Left lung (tissue), 14 donors: ENCODE results near the gene ANXA8L1. TPM values are rescaled to one million over a fixed set of nuclear protein-coding genes. Genes with fewer than 3 reads are reported as not detected.
"Not testable (repeated sequence)": the region's sequence is repeated elsewhere in the genome, so short reads cannot be mapped to it uniquely, and the experiment has no call there.

Experiments used
- ATAC-seq: fragments of 200-7000 bp; cut with Tn5 transposase; one replicate; pipeline ENCODE4 v1.9.1; 2020; ENCODE audit warnings: moderate library complexity
- DNase-seq, 4 donors: peaks; one replicate each; pipeline ENCODE4 v3.0.0-alpha.2; 2013 to 2020
- H3K27ac ChIP-seq, 2 donors: fragments of 200-600 bp; sonication (generic) in 1 of 2; one replicate each; pipeline versions ENCODE4 v1.5.0 to v1.8.0; 2020 to 2021
- H3K27me3 ChIP-seq, 2 donors: fragments of 200-600 bp; sonication (generic) in 1 of 2; one replicate each; pipeline versions ENCODE4 v1.5.0 to v1.8.0; 2020 to 2021
- H3K36me3 ChIP-seq, 2 donors: fragments of 200-600 bp; sonication (generic) in 1 of 2; one replicate each; pipeline versions ENCODE4 v1.5.0 to v1.8.0; 2020 to 2021
- H3K4me1 ChIP-seq, 2 donors: fragments of 200-600 bp; one replicate each; pipeline ENCODE4 v1.8.0; 2021
- H3K4me3 ChIP-seq, 2 donors: fragments of 200-600 bp; sonication (generic) in 1 of 2; one replicate each; pipeline versions ENCODE4 v1.5.0 to v1.8.0; 2020 to 2021; ENCODE audit warnings: mild to moderate bottlenecking in 1 of 2
- H3K9me3 ChIP-seq, 2 donors: fragments of 200-600 bp; sonication (generic) in 1 of 2; one replicate each; pipeline versions ENCODE4 v1.5.0 to v1.8.0; 2020 to 2021
- intact Hi-C, 2 donors: fragments of 100-400 bp; cut with DNase I; formaldehyde crosslinking; loops; one replicate each; pipeline versions ENCODE4 v1.11.2 to v1.14.2; 2022
- long read RNA-seq, 12 donors: library from polyadenylated mRNA in 2 of 12; unstranded in 2 of 12; transcript quantifications; one replicate each; pipeline ENCODE4 v2.0.0 and lab custom pipeline, GENCODE V29; 2019 to 2026
- polyA plus RNA-seq, 6 donors: library from polyadenylated mRNA; unstranded; fragments of 120-200 nt; gene quantifications; one replicate each; pipeline ENCODE4 v1.2.1, GENCODE V29; 2013; ENCODE audit not compliant: insufficient read length in 6 of 6
- total RNA-seq, 2 donors: library from RNA; stranded (reverse); fragmentation: NEBNext Ultra II Directional; extraction: Animal tissue kit (Norgen Biotek cat#: 25700); gene quantifications; one replicate each; pipeline ENCODE4 v1.2.1, GENCODE V29; 2021
- TF ChIP-seq, protein P1 (sequence below), 2 donors: fragments of 200-600 bp; sonication (generic) in 1 of 2; IDR thresholded peaks; one replicate each; pipeline versions ENCODE4 v1.5.0 to v1.8.0; 2021; ENCODE audit warnings: antibody characterized with exemption in 2 of 2
- donor health status: DM: no; HTN: yes; CAD: no.
- donor health status: DM: no; HTN: no; CAD: no.

The ANXA8L1 gene, protein sequence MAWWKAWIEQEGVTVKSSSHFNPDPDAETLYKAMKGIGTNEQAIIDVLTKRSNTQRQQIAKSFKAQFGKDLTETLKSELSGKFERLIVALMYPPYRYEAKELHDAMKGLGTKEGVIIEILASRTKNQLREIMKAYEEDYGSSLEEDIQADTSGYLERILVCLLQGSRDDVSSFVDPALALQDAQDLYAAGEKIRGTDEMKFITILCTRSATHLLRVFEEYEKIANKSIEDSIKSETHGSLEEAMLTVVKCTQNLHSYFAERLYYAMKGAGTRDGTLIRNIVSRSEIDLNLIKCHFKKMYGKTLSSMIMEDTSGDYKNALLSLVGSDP
- total RNA-seq (10 to 100 TPM in 1 of 2 donors, 1 to 10 TPM in 1; 7.2 to 13.2 TPM), polyA plus RNA-seq (1 to 10 TPM in 5 of 6 donors, under 1 TPM in 1; 0.89 to 2.3 (median 1.9) TPM)
- long read RNA-seq, donor 1, partial matches to known transcripts: 0 of 1 reads
- long read RNA-seq, donor 1, other reads (novel, unspliced or antisense): 0 of 1 reads
- long read RNA-seq, donor 2: 0 reads
- long read RNA-seq, donor 3, partial matches to known transcripts: 0 of 1 reads
- long read RNA-seq, donor 3, other reads (novel, unspliced or antisense): 0 of 1 reads
- long read RNA-seq, donor 4, transcript ANXA8L1-204 (12 exons, 1,109 nt): major isoform, 7 of 7 reads
- long read RNA-seq, donor 4, partial matches to known transcripts: 0 of 7 reads
- long read RNA-seq, donor 4, other reads (novel, unspliced or antisense): 0 of 7 reads
- long read RNA-seq, donor 5, partial matches to known transcripts: 0 of 1 reads
- long read RNA-seq, donor 5, other reads (novel, unspliced or antisense): 0 of 1 reads
- long read RNA-seq, donor 6, partial matches to known transcripts: 0 of 1 reads
- long read RNA-seq, donor 6, other reads (novel, unspliced or antisense): 0 of 1 reads
- long read RNA-seq, donor 7: 0 reads
- long read RNA-seq, donor 8, partial matches to known transcripts: 0 of 1 reads
- long read RNA-seq, donor 8, other reads (novel, unspliced or antisense): 0 of 1 reads
- long read RNA-seq, donor 9: 0 reads
- long read RNA-seq, donor 10, transcript ANXA8L1-204 (12 exons, 1,109 nt): major isoform, 8 of 10 reads
- long read RNA-seq, donor 10, partial matches to known transcripts: 0 of 10 reads
- long read RNA-seq, donor 10, other reads (novel, unspliced or antisense): 1 of 10 reads
- long read RNA-seq, donor 11: 0 reads
- long read RNA-seq, donor 12: 0 reads

DNA sequence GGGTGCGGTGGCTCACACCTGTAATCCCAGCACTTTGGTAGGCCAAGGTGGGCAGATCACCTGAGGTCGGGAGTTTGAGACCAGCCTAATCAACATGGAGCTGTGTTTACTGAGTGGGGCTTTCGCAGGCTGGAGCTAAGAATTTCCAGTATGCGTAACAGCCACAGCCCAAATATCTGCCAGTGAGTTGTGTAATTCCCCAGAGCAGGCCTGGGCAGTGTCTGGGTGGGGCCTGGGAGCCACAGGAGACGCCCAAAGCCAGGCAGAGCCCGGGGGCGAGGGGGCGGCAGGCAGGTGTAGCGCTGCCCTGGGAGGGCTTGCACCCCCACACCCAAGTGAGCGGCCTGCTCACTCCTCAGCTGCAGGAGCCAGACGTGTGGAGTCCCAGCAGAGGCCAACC lies at the start of gene ANXA8L1:
TSS of gene ANXA8L1 (plus strand) at position 371 of the 400 bp plus-strand sequence. CDS start 76 bp downstream, outside the sequence.
- H3K4me3 ChIP-seq, H3K27me3 ChIP-seq, H3K36me3 ChIP-seq, H3K4me1 ChIP-seq, DNase-seq, H3K9me3 ChIP-seq, H3K27ac ChIP-seq, intact Hi-C loops: not testable (repeated sequence)
- ATAC-seq: peak; percentile 50

DNA sequence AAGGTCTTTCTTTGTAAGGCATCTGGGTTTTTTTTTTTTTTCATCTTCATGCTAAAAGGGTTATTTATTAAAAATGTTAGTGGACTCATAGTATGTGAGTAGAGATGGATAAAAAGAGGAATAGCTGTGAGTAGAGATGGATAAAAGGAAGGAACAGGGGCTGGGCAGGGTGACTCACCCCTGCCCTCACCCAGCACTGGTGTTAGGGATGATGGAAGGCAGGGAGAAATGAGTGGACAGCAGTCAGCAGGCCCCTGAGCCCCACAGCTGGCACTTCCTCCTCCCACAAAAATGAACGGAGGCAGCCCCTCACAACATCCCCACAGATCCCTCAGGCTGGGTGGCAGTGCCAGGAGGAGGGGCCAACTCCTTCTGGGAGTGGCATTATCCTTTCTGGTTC lies 49.5 kb upstream of the ANXA8L1 start:
- TF ChIP-seq, protein P1, sequence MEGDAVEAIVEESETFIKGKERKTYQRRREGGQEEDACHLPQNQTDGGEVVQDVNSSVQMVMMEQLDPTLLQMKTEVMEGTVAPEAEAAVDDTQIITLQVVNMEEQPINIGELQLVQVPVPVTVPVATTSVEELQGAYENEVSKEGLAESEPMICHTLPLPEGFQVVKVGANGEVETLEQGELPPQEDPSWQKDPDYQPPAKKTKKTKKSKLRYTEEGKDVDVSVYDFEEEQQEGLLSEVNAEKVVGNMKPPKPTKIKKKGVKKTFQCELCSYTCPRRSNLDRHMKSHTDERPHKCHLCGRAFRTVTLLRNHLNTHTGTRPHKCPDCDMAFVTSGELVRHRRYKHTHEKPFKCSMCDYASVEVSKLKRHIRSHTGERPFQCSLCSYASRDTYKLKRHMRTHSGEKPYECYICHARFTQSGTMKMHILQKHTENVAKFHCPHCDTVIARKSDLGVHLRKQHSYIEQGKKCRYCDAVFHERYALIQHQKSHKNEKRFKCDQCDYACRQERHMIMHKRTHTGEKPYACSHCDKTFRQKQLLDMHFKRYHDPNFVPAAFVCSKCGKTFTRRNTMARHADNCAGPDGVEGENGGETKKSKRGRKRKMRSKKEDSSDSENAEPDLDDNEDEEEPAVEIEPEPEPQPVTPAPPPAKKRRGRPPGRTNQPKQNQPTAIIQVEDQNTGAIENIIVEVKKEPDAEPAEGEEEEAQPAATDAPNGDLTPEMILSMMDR (IDR thresholded peaks at IDR 0.05): no peak
- intact Hi-C loops: no loop called here
- ATAC-seq (no peak), DNase-seq (no peak)
- no peaks in the 10 kb centered on the region for H3K36me3 ChIP-seq
- H3K27me3 ChIP-seq: no peaks in the 10 kb centered on the region
- no peaks in the 10 kb centered on the region for H3K4me1 ChIP-seq
- H3K9me3 ChIP-seq: no peaks in the 10 kb centered on the region
- no peak overlapping the region for H3K4me3 ChIP-seq
- no peak overlapping the region for H3K27ac ChIP-seq

DNA sequence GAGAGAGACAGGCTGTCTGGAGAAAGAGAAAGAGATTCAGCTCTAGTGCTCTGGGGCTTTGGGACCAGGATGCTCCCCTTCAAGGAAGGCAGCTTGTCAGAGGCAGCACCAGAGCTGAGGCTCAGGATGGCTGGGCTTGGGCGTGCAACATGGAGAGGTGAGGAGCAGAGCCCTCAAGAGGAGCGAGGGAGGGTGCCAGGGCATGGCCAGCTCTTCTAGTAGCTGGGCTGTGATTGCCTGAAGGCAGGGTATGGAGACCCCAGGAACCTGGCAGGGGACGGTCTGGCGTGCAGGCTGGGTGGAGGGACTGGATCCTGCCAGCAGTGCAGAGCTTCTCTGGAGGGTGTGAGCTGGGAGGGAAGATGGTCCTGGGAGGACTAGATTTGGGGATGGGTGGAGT lies 48.6 kb upstream of the ANXA8L1 start:
- TF ChIP-seq, protein P1 (IDR thresholded peaks at IDR 0.05): no peak
- Histone ChIP-seq H3K4me1 (no peaks in the 10 kb centered on the region), H3K27ac (no peak overlapping the region), H3K27me3 (no peaks in the 10 kb centered on the region), H3K4me3 (no peak overlapping the region), H3K36me3 (no peaks in the 10 kb centered on the region), H3K9me3 (no peaks in the 10 kb centered on the region)
- intact Hi-C loops: no loop called here
- no peak for ATAC-seq
- DNase-seq: peak in 1 of 4 donors; percentile 55

DNA sequence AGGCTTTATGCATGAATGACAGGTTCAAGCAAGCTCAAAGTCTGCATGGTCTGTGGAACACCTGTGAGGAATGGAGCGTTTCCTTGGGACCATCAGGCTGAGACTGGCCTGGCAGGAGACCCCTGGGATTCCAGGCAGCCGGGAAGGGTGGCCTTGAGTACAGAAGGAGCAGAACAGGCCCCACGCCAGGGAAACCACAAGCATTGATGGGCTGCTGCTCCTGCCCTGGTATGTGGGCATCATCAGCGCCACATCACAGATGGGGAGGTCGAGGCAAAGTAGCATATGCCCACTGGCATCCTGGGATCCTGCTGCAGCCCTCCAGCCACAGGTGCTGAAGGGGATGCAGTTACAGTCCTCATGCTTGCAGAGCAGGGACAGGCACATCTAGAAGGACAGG lies 47.9 kb upstream of the ANXA8L1 start:
- Histone ChIP-seq H3K27ac (no peak overlapping the region), H3K36me3 (no peaks in the 10 kb centered on the region), H3K27me3 (no peaks in the 10 kb centered on the region), H3K4me1 (no peaks in the 10 kb centered on the region), H3K4me3 (no peak overlapping the region), H3K9me3 (no peaks in the 10 kb centered on the region)
- TF ChIP-seq, protein P1 (IDR thresholded peaks at IDR 0.05): no peak
- intact Hi-C loops: no loop called here
- DNase-seq (no peak), ATAC-seq (no peak)

DNA sequence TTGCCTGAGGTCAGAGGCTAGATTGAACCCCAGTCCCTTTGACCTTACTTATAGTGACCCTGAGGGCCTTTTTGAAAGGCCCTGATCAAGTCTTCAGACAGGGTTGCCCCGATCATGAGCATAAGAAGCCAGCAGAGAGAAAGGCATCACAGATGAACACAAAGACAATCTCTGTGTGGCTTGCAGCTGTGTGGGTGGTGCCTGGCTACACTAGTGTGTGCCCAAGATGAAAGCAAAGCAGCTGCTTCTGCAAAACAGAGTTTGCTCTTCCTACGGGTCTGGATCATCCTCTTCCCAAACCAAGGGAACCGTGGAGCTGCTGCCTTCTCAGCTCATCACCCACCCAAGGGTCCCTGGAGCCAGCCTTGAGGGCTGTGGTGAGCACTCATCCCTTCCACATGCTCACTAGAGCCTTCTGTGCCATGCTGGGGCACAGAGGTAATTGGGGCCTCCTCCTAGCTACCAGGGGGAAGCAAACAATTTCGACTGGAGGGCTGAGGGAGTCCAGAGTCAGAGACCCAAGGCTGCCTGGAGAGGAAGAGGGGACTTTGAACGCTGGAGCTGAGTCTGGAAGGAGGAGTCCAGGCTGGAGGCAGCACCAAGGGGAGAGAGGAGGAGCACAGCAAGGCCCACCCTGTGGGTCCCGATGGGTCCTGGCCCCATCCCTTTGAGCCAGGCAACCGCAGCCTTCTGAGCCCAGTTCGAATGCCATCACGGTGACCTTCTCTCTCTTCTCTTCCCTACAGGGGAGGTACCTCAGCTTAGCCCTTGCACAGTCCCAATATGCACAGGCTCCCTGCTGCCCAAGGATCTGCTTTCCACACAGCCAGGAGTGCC lies 46.5 kb upstream of the ANXA8L1 start:
- H3K27me3 ChIP-seq: no peaks in the 10 kb centered on the region
- DNase-seq: no peak
- TF ChIP-seq, protein P1 (IDR thresholded peaks at IDR 0.05): no peak

More for the DNA sequence above, 46.5 kb upstream of the ANXA8L1 start:
- intact Hi-C loops: no loop called here
- H3K4me1 ChIP-seq: no peaks in the 10 kb centered on the region
- H3K36me3 ChIP-seq: no peaks in the 10 kb centered on the region
- no peak overlapping the region for H3K4me3 ChIP-seq
- ATAC-seq: no peak
- no peak overlapping the region for H3K27ac ChIP-seq
- no peaks in the 10 kb centered on the region for H3K9me3 ChIP-seq
